NT2/D1 (cell line): ENCODE measurements around the gene ZFYVE1.

Source experiments
- SUZ12 ChIP-seq: IDR thresholded peaks from 2 replicates; pipeline ENCODE4 v1.6.1; 2011; ENCODE audit not compliant: insufficient read length, insufficient read depth; ENCODE audit errors: extremely low read depth
- YY1 ChIP-seq: IDR thresholded peaks from 2 replicates; pipeline ENCODE4 v1.6.1; 2011; ENCODE audit not compliant: insufficient read length, insufficient read depth
- ZNF274 ChIP-seq: IDR thresholded peaks from 2 replicates; pipeline ENCODE4 v1.6.1; 2011; ENCODE audit warnings: mild to moderate bottlenecking, low read depth, low read length

DNA sequence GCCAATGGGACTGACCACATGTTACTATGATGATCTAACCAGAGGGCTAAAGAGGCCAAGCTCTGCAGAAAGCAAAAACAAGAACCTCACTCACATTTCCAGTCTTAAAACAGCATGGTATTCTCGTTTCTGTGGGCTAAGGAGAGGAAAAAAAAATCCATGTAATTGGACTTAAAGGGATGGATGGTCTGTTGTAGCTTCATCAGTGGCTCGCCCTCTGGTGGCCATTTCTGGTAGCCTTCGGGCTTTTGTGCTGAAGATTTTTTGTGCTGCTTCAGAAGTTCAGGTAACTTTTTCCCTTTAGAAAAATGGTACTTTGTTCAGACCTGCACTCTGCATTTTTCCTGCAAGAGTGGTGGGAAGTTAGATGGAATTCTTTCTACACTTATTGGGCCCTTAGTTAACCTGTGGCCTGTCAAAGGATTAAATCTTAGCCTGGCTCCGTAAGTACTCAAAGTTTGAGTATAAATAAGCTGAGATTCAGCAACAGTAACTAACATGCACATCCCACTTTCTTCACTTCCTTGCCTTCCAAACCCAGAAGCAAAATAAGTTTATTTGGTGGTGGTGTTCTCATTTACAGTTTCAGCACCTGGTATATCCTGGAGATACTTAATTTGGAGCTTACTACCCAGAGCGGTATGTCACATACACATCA is 78.3 kb downstream of the ZFYVE1 start:
- TF ChIP-seq ZNF274: no peak
- TF ChIP-seq SUZ12: no peak
- TF ChIP-seq YY1: no peak
